Muscle of arm (tissue), 12 donors: ENCODE measurements around the gene RALGDS. TPM values are rescaled to one million over a fixed set of nuclear protein-coding genes. Genes with fewer than 3 reads are reported as not detected.
"Not testable (repeated sequence)": the region's sequence is repeated elsewhere in the genome, so short reads cannot be mapped to it uniquely, and the experiment has no call there.

ENCODE experiments used
- DNase-seq: peaks from one replicate; pipeline ENCODE4 v3.0.0-alpha.2; 2013
- polyA plus RNA-seq, 12 donors: library from polyadenylated mRNA; unstranded; fragments of 120-200 nt; gene quantifications; one replicate each; pipeline ENCODE4 v1.2.1, GENCODE V29; 2013; ENCODE audit not compliant: insufficient read length in 12 of 12

Gene RALGDS
- polyA plus RNA-seq, 12 donors, result 41.7 to 77.0 (median 51.7) TPM; not detected in 1

DNA sequence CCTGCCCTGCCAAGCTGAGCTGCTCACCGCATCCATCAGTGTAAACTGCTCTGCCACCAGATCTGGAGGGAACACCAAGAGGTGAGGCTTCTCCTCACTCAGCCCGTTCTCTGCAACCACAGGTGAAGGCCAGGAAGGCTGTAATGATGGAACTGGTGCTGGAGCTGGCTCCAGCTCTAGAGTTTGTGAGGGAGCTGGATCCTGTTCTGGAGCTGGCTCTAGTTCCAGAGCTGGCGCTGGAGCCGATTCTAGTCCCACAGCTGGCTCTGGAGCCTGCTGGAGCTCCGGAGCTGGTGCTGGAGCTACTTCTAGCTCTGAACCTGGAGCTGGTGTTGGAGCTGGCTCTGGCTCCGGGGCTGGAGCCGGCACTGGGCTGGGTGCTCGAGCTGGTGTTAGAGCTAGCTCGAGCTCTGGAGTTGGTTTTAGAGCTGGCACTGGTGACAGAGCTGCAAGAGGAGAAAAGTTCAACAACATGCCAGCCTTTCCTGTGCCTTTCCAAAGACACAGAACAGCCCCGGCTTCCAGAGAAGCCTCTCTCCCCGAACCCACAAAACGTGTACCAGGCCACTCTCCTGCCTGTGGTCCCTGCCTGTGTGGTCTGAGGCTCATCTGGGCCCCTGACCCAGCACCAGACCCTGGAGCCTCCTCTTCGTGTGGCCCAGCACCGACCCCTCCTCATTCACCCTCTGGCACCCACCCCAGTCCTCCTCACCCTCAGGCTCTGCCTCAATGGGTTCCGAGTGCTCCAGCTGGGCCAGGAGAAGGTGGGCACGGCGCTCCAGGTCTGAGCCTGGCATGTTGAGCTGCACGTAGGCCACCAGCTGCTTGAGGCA is 12.9 kb downstream of the RALGDS start:
- no peak for DNase-seq

- no peak for DNase-seq
Measured at GRCh38 chr9:133107245-133107722, 13.8 kb downstream of the RALGDS start.

DNA sequence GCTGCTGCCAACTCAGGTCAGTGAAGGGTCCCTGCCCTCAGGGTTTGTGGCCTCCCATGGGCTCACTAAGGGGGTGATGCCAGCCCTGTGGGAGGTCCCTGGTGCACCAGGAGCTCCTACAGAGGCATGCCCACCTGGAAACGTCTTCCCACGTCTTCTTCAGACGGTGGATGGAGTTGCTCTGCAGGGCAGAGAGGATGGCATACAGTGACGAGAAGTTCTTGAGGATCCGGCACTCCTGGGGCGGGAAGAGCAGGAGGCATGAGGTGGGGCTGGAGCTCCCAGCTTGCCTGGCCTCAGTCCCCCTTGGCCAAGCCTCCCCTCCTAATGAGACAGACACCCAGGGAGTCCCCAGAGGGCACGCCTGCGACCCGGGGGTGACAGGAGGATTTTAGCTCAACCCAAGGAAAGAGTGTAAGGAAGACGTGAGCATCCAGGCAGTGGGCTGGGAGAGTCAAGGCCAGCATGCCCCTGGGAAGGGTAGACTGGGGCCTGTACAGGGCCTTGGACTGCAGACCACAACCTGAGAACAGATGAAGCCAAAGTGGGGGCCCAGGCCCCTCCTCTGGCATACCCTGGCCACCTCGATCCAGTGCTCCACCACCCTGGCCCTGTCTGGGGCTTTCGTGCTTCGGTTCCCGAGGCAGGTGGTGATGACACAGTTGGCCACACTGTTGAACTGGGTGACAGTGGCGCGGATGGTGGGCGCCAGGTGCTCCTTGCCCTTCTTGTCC is 14.4 kb downstream of the RALGDS start:
- no peak for DNase-seq

DNA sequence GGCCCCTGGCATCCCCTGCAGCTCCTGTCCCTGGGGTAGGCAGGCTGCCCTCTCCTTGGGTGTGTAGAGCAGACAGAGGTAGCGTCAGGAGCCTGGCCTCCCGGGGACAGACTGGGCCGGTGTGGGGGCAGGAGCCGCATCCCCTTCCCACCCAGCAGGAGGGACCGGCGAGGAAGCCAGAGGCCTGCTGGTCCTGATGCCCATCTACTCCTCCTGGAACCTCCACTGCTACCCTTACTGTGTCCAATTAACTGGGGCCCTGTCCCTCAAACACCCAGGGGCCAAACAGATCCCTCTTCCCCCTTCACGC is 15.6 kb downstream of the RALGDS start:
- DNase-seq, result no peak

DNA sequence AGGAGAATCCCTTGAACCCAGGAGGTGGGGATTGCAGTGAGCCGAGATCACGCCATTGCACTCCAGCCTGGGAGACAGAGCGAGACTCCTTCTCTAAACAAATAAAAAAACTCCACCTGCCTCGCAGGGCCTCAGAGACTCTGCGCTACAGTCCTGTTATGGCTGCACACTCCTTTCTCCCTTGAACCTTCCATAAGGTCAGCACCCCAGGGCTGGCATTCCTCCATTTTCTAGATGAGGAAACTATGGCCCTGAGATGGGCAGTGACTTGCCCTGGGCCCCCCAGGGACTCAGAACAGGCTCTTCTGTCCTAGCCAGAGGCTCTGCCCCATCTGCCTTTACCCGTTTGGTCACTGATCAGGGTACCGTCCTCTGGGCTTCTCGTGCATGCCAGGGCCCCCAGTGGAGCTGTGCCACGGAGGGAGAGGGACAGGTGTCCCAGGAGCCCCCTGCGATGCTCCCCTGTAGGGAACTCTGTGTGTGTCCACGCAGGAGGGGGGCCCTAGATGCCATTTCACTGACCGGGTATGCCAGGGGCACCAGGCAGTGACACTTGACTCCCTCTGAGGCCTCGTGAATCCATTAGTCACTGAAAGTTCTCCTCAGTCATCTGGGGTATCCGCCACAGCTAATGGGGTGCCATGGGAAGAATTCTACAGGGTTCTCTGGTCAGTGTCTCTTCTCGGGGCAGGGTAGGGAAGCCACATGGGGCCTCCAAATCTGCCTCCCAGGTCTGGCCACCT is 16.2 kb downstream of the RALGDS start:
- no peak for DNase-seq

DNA sequence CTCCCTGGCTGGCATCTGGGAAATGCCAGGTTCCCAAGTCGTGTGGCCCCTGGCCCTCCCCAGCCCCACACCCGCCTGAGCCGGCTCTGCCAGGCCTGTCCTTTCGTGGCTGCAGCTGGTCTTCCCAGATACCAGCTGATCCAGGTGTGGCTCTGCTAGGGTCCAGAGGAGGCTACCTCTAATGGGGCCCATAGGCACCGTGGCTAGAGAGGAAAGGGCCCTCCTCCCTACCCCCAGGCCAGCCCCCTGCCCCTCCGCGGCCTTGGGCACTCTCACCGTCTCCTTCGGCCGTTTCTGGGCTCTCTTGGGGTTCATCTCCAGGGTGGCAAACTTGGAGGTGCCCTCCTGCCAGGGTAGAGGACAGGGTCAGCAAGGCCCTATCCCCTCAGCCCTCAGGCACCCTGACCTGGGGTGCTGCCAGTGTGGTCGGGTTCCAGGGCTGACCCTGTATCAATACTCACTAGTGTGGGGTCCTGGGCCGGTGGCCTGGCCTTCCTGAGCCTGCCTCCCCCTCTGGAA is 17.0 kb downstream of the RALGDS start:
- no peak for DNase-seq

- DNase-seq, result peak; percentile 42
Measured at GRCh38 chr9:133103183-133103986, 17.7 kb downstream of the RALGDS start.

DNA sequence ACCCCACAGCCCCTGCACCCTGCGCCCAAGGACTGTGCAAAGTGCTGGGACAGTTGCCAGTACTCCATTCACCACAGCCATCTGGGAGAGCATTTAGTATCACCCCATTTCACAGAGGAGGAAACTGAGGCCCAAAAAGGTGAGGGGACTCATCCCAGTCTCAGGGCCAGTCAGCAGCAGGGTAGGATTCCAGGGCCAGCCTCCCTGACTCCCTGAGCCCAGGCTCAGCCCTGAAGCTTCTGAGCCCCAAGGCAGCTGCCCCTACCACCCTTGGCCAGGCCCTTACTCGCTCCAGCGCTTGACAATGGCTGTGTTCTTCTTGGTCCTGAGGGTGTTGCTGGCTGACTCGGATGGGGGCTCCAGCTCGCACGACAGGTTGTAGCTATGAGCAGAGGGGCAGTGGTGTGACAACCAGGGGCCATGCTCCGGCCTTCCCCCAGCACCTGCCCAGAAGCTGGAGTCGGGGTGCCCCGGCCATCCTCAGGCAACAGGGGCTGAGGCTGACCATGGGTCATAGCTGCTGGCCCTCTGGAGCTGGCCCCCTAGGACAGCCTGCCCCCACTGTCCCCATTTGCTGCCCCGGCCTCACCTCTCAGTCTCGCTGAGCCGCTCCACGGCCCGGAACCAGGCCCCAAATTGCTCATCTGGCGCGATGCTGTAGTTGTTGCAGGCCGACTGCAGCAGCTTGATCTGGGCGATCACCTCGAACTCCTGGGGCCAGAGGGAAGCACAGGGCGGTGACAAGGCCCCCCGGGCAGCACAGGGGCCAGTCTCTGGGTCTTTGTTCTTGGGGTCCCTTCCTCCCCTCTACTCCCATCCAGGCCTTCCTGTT is 18.6 kb downstream of the RALGDS start:
- no peak for DNase-seq

GRCh38 chr9:133101356-133102189 is 19.5 kb downstream of the RALGDS start:
- no peak for DNase-seq

- DNase-seq, result no peak
Measured at GRCh38 chr9:133100506-133101355, 20.3 kb downstream of the RALGDS start.

DNA sequence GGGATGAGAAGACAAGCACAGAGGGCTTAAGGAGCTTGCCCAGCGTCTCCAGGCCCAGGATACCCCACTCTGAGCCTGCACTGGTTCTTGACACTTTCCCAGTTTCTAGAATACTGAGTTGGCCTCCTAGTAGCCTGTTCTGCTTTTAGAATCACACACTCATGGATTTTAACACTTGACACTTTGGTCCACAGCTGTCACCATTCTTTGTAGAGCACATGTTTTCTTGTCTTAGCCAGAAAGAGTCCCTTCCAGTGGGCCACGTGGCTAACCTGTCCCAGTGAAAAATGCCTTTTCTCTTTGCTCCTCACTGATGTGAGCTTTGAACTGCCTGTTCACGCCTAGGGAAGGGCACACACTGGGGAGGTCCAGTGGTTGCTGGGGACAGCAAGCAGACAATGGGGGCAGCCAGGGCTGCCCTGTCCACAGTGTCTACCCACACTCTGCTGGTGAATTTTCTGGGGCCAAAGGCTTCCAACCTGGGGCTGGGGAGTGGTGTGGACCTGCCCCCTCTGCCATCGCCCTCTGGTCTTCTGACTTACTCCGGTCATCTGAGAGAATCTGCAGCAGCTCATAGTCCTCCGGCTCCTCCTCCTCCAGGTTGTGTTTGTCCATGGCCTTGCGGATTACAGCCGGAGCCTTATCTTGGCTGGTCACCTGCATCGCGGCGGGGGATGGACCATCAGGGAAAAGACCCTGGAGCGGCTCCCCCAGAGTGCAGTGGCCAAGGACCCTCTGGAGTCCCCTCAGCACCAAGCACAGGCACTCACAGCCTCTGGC is 21.1 kb downstream of the RALGDS start:
- no peak for DNase-seq

DNA sequence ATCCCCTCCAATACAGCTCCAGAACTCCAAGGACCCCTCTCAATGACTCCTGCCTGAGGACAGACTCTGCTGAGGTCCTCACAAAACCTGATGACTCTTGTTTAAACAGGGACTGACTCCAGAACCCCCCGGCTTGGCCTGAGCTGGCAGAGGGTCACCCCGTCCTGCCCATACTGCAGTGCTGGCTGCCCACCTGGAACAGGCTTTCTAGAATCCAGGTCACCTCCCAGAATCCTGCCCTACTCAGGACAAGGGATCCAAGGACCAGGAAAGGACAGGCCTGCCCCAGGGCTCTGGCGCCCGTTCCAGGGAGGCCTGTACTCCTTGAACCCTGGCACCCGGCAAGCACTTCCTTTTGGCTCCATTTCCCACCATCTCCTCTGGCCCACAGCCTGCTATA is 22.2 kb downstream of the RALGDS start:
- DNase-seq, result no peak

DNA sequence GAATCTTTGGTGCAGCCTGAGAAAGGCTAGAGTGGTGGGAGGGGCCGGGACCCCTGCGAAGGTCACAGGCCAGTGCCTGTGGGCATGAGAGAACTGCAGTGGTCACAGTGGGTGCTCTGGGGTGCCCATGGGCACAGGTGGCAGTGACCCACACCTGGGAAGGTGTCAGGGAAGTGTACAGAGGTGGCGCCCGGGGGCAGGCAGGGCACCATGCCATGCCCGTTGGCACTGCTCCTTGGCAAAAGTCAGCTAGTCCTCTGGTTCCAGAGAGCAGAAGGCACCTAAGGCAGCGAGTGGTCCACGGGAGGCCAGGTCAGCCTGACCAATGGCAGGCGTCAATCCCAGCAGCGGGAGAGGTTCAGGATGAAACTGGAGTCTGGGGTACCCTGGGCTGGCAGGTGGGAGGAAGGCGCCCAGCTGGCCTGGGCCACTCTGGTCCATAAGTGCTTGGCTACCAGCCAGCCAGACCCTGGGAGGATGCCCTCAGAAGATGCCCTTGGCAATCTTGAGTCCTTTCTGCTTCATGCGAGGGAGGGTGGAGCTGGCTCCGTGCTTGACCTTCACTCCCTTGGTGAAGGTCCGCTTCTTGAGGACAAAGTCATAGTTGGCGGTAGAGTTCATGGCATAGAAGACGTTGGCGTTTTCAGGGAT is 22.8 kb downstream of the RALGDS start:
- DNase-seq, result no peak

DNA sequence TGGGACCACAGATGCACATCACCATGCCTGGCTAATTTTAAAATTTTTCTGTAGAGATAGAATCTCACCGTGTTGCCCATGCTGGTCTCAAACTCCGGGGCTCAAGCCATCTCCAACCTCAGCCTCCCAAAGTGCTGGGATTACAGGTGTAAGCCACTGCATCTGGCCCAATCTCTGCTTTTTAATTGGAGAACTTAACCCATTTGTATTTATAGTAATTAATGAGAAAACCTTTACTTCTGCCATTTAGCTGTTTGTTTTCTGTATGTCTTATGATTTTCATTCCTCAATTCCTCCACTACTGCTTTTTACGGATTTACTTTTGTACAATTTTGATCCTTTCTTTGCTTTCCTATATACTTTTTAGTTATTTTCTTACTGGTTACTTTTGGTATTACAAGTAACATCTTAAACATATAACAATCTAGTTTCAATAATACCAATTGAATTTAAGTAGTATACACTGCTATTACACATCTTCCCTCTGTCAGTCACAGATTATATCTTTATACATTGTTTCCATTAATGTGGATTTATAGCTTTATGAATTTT is 26.1 kb downstream of the RALGDS start:
- no peak for DNase-seq

DNA sequence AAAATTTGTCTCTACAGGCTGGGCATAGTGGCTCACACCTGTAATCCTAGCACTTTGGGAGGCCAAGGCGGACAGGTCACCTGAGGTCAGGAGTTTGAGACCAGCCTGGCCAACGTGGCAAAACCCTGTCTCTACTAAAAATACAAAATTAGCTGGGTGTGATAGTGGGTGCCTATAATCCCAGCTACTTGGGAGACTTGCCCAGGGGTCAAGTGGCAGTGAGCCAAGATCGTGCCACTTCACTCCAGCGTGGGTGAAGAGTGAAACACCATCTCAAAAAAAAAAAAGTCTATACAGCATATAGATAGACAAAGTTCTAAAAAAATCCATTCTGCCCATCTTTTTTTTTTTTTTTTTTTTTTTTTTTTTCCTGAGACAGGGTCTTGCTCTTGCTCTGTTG is 26.7 kb downstream of the RALGDS start:
- DNase-seq, result not testable (repeated sequence)

GRCh38 chr9:133090752-133091385 is 30.2 kb downstream of the RALGDS start:
- DNase-seq, result no peak
